GM21367 (cell line): ENCODE data around the gene JMJD4.

ENCODE experiments used
- ATAC-seq: cut with Tn5 transposase; IDR thresholded peaks from one replicate; pipeline ENCODE4 v1.9.1; 2021; ENCODE audit not compliant: unreplicated experiment

JMJD4 gene, protein sequence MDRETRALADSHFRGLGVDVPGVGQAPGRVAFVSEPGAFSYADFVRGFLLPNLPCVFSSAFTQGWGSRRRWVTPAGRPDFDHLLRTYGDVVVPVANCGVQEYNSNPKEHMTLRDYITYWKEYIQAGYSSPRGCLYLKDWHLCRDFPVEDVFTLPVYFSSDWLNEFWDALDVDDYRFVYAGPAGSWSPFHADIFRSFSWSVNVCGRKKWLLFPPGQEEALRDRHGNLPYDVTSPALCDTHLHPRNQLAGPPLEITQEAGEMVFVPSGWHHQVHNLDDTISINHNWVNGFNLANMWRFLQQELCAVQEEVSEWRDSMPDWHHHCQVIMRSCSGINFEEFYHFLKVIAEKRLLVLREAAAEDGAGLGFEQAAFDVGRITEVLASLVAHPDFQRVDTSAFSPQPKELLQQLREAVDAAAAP

DNA sequence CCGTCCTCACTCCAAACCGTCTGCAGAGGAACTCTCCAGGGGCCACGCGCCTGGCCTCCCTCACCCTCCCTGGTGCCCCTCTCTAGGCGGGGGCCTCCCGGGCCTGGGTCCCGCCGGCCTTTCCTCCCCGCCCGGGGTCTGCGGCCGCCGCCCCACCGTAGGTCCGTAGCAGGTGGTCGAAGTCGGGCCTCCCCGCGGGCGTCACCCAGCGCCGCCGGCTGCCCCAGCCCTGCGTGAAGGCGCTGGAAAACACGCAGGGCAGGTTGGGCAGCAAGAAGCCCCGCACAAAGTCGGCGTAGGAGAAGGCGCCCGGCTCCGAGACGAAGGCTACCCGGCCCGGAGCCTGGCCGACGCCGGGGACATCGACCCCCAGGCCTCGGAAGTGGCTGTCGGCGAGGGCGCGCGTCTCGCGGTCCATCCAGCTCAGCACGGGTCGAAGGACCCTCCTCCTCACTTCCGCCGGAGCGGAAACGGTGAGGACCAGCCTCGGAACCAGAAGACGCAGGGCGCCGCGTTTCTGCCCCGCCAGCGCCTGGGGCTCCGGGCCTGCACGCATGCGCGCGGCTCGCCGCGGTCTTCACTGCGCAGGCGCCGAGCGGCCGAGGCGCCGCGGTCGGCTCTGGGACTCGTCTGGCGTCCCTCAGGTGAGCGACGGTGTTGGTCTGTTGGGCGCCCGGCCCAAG, at the start of gene JMJD4, which contains the start of gene SNAP47:
Gene JMJD4 (minus strand): TSS at position 447 of the 683 bp plus-strand sequence. CDS start 29 bp downstream, at position 418.
Gene SNAP47 (plus strand): TSS at position 580 of the 683 bp plus-strand sequence. CDS start 12,302 bp downstream, outside the sequence.
- ATAC-seq = peak; percentile 89

DNA sequence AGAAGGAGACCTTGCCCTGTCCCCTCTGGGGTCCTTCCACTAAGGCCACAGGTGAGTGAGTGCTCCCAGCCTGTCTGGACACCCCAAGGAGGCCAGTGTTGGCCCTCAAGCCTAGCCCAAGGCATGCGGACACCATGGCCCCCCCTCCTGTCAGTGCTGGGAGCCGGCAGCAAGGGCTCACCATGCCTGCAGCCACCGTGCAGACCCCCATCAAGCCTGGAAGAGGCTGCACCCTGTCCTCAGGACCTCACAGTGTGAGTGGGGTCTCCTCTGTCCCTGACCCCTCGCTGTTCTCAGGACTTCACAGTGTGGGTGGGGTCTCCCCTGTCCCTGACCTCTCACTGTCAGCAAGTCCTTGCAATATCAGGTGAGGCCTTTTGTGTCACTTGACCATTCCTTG, 47.1 kb upstream of the JMJD4 start:
- no peak for ATAC-seq

- no peak for ATAC-seq
Observed at GRCh38 chr1:227781314-227781930, 46.3 kb upstream of the JMJD4 start.

DNA sequence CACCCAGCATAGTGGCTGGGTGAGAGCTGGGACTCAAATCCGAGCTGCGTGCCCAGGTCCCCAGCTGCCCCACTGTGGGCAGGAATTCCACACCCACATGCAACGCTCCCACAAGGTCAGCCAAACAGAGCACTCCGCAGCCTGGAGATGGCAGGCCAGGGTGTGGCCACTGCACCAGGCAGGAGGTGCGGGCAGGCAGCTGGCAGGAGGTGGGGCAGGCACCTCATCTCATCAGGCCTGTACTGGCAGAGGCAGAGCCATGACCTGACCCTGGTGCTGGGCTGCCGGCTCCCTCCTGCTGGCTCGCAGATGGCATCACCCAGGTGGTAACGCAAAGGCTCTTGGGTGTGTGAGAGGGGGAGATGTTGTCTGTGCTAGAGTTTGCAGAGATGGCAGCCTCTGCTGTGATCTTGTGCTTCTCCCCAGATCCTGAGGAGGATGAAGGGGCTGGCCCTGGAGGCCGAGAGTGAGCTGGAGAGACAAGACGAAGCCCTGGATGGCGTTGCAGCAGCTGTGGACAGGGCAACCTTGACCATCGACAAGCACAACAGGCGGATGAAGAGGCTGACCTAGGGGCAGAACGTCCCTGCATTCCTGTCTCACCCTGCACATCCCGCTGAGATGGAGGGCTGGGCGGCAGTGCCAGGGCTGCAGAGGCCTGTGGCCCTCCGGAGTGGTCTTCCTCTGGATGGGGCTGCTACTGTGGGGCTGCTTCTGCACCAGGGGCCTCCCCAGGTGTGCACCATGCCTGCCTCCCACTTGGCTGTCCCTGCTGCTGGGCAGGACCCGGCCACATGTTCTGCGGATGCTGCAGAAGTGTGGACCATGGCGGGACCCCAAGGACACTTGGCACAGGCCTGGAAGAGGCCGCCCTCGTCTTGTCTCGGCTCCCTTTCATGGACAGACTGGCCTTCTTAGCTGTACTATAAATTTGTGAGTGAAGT, 45.3 kb upstream of the JMJD4 start:
- ATAC-seq = no peak

DNA sequence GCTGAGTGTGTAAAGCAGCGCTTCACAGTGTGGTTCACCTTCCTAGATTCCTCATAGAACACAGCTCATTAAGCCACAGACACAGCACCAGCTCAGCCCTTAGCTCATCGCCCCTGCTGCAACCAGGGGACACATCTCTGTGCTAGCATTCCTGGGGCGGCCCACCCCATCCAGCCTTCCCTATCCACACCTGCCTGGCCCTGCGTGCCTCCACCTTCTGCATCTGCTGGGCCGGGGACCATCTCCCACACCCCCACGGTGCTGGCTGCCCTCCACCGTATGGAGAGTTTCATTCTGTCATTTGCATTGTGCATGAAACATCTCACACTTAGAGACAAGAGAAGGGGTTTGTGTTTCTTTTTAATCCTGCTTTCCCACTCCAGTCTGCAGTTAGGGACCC, 44.6 kb upstream of the JMJD4 start:
- no peak for ATAC-seq

- ATAC-seq = no peak
Observed at GRCh38 chr1:227779021-227779441, 43.9 kb upstream of the JMJD4 start.

GRCh38 chr1:227778401-227778947, 43.4 kb upstream of the JMJD4 start:
- ATAC-seq = no peak

DNA sequence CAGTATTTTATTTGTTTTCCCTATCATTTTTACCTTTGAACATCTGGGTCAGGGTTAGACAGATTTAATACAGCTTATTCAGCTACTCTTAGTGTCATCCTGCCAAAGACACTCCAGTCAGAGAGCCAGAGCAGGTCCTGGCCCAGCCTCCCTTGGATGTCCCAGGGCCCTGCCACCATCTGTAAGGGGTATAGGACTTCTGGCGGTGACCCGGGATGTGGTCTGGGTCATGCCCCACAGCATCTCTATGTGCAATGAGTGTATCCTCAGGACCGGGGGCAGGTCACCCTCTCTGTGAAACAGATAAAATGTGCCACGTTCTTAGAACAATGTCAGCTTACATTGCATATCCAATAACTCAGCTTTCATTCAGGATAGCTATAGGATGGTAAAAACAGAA, 42.5 kb upstream of the JMJD4 start:
- no peak for ATAC-seq

DNA sequence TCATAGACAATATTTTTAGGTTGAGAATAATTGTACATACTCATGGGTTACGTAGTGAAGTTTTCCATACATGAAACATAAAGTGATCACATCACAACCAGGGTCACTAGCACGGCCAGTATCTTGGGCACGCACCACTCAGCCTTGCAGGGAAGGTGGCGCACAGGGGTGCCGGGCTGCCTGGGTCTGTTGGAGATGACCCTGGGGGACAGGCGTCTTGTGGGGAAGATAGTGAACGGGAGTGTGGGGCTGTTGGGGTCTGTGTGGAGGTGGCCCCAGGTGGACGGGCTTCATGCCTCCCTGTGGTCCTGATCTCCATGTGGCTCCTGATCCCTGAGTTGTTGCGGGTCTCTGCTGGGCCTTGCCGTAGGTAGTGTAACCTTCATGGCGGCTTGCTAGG, 42.1 kb upstream of the JMJD4 start:
- no peak for ATAC-seq

- no peak for ATAC-seq
Observed at GRCh38 chr1:227776331-227776771, 41.2 kb upstream of the JMJD4 start.

- ATAC-seq = no peak
Observed at GRCh38 chr1:227775841-227776240, 40.7 kb upstream of the JMJD4 start.

- ATAC-seq = no peak
Observed at GRCh38 chr1:227774821-227775661, 39.9 kb upstream of the JMJD4 start.

DNA sequence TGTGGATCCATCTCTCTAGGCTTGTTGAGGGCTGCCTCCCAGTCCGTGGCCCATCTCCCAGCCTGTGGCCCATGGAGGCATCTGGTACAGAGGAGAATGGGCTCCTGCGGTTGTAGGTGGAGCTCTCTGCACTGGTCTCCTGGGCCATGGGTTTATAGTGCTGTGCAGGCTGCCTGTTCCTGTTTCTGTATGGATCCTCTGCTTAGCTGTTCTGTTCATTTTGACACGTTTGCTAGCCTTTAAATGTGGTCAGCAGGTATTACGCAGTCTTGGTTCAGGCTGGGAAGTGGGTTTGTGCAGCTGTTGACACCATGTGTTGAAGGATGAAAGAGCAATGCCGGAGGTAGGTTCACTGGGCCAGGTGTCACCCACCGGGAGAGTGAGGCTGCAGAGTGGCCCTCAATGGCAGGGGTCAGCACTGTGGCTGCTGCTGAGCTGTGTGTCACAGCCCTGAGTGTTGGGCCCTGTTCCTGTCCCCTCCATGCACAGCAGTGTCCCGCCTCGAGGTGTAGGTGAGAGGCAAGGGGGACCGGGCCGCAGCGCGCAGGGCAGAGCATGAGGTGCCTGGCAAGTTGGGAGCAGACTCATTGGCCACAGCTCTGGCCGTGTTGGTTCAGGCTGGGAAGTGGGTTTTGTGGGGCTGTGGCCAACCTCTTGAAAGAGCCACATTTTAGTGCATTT, 39.1 kb upstream of the JMJD4 start:
- ATAC-seq = no peak

DNA sequence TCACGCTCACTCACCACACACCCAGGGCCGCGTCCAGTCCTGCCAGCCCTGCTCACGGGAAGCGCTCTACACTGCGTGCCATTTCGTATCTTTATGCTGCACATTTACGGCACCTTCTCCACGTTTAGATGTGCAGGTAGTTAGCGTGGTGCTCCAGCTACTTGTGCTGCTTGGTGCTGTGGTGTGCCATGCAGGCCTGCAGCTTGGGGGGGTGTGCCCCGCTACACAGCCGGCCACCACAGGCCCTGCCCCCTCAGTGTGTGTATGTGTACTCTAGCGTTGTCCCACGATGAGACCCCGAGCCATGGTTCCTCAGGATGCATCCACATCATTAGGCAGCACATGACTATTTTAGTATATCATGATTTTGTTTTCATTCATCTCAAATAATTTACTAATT, 38.5 kb upstream of the JMJD4 start:
- ATAC-seq = no peak

DNA sequence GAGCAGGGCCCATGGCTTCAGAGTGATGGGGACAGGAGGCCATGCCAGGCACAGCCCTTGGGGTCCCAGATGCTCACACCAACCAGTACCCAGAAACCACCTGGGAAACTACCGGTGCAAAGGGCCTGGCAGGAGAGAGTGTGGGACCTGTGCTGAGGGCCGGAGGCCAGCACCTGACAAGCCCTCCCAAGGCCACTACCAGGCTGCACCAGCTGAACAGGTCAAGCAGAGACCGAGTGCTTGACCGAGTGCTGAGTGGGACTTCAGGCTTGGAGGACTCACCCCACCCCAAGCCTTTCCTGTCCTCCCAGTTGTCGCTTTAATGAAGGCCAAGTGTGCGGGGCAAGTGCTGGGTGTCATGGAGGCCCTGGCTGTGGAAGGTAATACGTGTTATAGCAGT, 36.7 kb upstream of the JMJD4 start:
- ATAC-seq = no peak

GRCh38 chr1:227771326-227771725, 36.2 kb upstream of the JMJD4 start:
- ATAC-seq = no peak

DNA sequence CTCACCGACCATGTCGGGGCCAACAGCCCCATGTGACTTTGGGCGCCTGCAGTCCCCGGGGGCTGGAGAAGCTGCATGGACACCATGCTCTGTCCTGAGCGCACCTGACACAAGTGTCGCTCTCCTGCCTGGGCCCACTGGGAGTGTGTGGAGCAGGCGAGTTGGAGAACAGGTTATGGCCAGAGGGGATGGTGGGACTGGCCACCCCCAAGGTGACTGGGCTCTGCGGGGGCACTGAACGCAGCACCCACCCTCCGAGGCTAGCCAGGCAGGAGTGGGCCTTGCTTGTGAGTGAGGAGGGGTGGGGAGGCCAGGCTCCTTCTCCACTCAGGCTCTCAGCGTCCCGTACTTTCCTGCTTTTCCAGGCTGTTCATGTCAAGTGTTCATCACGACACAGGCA, 35.7 kb upstream of the JMJD4 start:
- ATAC-seq = no peak

DNA sequence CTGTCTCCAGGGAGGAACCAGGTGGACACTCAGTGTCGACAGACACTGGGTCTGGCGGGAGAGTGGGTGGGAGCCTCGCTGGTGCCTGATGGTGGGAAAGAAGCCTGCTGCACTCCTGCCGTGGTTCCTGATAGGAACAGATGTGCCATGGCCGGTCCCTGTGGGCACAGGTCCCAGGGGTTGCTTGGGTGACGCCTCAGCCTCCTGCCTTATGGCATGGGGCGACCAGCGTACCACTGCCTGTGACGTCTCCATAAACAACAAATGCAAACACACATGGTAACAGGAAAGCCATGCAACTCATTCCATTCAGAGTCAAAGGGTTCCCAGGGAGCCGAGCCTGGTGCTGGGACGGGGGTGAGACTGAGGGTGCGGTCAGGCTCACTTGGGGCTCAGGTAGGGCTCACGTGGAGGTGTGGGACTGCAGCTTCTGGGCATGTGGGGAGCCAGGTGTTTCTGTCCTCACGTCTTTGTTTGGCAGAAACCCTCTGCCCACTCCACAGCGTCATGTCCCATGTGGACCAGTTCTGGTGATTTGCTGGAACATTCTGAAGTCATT, 34.9 kb upstream of the JMJD4 start:
- no peak for ATAC-seq
